NK-92 (cell line): Measurements from ENCODE around the gene CD44.

Experiments used
- DNase-seq: peaks from one replicate; lab custom pipeline; 2025; ENCODE audit not compliant: unreplicated experiment; lab: John Stamatoyannopoulos, UW

Gene CD44

DNA sequence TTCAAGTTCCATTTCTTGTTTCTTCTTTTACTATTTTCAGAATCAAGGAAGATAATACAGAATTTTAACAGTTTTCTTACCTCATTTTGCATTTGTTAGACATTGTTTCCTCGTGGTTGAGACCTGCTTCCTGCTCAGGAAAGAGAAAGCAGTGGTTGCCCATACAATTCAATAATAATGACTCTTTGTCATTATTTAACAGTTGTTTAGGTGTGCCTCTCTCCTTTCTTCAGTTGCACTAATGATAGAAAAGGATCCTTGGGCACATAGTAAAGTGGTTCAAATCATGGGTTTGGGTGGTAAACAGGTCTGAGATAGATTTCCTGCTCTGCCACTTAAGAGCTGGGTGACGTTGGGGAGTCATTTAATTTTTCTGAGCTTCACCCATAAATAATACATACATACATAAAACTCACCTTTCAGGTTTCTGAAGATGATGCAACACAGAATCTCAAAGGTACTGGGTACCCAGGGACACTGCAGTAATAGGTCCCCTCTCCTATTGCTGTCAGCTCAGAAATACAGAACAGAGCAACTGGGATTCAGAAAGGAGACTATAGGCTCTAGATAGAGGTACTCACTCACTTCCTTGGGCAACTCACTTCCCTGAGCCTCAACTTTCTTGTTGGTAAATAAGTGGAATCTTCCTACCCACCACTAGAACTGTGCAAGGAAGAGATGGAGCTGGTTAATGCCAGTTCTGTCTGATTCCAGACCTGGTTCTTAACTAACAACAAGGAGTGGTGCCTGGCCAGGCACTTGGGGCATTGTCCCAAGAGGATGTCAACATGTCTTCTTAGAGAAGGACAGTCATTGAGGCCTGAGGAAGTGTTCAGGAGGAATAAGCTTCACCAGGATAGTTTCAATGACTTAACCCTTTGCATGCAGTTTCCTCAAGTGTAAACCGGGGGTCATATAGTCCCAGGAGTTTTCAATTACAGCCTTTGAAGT is 34.9 kb downstream of the CD44 start:
- no peak for DNase-seq

DNA sequence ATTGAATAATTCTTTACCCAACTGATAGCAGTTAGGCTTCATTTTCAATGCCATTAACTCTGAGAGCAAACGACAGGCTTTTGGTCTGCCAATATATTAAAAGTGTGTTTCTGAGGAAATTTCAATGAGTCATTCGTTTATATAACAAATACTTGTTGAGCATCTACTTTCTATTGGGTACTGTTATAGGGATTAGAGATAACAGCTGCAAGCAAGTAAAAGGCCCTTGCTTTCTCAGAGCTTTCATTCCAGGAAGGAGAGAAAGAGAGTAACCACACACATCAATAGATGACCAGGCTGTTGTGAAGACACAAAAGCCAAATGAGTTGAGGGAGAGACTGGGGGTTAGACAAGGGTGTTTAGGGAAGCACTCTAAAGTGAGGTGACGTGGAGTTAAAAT is 35.7 kb downstream of the CD44 start:
- no peak for DNase-seq

DNA sequence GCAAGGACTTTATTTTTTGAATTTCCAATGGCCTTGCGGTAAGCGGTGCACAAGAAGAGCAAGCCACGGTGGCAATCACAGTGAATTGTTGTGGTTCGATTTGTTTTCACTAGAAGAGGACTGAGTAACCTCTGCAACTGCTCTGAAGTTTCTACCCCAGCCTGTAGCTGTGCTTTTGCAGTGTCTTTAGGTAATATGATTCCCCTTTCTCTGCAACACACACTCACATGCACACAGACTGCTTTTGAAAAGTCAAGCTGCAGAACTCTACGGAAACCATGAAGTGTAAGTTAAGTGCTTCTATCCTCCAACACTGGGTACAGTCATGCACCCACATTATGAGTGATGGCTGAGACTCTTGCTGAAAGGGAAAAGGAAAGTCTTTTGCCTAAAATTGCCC is 38.4 kb downstream of the CD44 start:
- no peak for DNase-seq

DNA sequence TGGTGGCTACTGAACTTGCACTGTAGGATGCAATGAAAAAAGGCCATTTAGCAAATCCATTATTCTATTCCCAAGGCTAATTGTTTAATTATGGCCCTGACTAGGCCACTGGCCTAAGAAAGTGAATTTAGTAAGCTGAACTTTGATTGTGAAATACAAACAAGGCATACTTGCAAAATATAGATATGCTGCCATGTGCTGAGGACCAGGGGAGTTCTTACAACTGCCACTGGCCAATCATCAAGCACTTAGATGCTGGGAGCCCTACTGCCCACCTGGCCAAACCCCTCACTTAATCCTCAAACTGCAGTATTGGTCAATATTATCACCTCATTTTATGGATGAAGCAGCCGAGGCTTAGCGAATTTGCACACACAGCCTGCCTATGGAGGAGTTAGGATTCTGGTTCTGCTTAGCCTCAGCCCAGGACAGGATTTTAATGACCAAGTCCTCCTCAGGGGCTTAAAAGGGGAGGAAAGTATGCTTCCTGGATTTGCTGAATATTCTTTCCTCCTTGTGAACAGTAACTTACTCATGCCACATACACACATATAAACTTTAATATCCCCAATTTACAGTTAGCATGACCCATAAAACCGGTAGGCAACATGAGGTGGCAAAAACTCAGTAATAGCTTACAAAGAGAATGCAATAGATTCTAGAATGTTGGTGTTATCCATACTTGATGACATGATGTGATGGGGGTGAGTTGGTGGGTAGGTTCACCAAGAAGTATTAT is 39.3 kb downstream of the CD44 start:
- no peak for DNase-seq

DNA sequence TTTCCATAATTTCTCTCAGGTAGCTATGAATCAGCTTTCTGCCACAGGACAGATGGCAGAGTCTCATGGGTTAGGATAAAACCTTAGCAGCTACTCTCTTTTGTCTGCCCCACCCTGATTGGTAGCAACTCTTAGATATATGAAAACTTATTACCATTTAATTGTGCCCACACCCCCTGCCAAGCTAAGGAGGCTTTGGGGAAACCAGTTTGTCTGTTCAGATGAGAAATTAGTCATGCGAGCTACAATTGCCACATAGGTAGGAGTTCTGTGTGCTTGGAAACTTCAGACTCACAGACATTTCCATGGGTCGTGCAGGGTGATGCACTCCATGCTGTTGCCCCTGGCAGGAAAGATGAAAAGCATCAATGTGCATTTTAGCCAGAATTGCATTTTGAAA is 39.9 kb downstream of the CD44 start:
- no peak for DNase-seq

DNA sequence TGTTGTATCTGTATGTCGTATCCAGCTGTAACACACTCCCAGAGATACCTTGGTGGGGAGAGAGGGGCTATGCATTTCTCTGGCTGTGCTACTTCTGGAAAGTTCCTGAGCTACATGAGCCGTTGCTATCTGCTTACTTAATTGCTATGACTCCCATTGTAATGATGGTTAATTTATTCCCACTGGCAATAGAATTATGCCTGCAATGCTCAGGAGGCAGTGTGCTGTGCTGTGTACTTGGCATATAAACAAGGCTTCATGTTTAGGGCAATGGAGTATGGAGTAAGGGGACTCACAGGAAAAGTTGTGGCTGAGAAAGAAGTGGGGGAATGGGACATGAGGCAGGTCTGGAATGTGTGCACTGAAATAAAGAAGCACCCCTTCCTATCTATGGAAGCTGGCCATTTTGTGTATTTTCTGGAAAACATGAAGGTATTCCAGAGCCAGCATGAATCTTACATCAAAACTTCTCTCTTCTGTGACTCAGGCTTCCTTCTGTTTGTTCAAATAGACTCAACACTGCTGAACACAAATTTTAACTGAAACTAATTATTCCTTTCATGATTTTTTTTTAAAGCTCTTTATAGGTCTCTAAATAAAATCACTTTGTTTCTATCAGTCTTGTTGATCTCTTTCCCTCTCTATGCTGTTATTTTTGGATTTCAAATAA is 40.6 kb downstream of the CD44 start:
- no peak for DNase-seq

DNA sequence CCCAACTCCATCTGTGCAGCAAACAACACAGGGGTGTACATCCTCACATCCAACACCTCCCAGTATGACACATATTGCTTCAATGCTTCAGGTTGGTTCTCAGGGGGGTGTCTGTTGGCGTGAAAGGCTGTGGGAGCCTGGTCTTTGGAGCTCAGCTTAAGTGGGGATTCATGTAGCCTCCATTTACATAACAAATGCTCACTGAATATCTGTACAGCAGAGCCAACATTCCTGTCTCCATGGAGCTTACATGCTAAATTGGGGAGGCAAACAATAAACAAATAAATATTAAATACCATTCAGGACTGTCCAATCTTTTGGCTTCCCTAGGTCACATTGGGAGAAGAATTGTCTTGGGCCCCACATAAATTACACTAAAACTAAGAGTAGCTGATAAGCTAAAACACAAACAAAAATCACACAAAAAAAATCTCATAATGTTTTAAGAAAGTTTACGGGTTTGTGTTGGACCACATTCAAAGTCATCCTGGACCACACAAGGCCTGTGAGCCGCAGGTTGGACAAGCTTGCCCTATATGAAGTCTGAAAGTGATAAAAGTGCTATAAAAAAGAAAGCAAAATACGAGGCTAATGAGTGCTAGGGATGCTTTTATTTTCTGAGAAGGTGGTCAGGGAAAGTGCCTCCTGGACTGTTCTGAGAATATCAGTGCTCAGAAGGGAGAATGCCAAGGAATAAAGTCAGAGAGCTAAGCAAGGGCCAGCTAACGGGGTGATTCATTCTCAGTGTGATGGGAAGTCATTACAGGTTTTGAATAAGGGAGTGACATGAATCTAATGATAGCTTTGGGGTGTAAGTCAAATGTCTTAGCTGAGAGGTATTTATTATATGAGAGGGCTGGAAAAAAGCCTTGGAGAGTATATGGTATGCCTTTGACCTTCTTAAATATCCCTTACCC is 41.6 kb downstream of the CD44 start:
- DNase-seq: no peak

DNA sequence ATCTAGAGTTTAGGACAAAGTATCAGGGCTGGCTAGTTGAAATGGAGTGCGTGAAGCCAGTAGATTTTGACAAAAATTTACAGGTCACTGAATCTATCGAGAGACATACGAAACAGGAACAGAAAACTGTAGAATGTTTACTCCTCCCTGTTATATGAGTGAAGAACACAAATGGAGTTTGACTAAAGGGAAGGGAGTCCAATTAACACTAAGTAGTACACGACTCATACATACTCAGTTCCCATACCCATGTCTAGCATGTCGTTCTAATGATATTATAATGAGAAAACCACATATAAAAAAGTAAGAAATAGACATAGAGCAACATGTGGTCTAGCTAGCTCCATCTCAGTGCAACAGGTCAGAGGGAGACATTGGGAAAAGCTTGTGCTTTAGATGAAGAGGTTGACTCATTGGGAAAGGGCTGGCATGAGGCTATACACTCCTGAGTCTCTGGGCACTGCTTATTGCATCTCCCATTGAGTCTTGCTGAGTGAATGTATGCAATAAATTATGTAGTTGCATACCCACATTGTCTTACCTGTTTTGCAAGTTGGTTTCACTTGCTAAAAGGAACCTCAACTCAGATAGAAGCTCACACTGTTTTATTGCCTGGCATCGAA is 43.5 kb downstream of the CD44 start:
- no peak for DNase-seq

DNA sequence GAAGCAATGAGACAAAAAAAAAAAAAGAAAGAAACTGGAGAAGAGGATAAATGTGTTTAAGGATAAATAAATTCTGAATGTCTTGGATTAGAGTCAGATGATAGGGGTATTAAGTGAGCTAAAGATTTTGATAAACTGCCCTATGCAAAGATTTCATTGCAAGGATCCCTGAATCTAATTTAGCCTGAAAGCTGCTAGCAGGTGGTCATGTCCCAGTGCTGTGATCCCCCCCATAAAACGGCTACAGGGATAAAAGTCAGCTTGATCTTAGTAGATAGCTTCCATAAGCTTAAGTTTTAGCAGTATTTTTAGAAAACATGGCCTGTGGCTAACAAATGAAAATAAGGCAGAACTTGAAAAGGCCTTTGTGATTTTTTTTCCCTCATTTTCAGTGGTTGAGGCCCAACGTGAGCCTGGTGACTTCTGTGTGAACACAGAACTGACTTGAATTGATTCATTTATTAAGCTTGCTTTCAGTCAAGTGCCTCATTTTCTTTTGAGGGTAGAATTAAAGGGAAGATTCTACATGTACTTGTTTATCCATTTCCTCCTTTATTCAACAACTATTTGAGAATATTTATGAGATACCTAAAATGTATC is 44.5 kb downstream of the CD44 start:
- no peak for DNase-seq

DNA sequence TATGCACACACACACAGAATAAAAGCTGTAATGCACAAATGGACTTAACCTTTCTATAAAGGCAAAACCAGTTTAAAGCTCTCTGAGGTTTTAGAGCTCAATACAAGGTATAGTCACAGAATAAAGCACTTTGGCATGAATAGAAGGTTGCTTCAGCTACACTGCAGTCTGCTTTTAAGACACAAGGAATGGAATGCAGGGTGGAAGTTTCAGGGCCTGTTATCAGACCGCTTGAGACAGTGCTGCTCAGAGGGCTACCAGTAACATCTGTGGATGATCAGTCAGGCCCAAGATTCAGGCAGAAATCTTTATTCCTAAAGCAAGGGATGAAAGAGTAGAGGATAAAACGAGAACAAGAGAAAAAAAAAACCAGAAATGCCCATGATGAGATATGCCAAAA is 46.7 kb downstream of the CD44 start:
- no peak for DNase-seq

DNA sequence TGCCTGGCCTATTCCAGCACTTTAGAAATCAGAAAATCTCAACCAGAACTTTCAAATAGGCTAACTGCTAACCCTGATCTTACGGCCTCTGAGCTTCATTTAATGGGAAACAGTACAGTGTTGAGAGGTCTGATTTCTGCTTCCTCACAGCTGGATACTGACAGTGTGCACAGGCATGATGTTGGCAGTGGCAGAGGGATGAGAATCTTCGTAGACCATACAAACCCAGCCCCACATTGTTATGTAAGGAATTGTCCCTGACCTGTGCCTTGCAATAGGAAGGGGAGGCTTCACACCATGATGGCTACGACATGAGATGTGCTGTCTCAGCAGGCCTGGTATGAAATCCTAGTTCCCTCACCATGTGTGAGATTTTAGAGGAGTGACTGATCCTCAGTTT is 49.0 kb downstream of the CD44 start:
- DNase-seq: no peak

DNA sequence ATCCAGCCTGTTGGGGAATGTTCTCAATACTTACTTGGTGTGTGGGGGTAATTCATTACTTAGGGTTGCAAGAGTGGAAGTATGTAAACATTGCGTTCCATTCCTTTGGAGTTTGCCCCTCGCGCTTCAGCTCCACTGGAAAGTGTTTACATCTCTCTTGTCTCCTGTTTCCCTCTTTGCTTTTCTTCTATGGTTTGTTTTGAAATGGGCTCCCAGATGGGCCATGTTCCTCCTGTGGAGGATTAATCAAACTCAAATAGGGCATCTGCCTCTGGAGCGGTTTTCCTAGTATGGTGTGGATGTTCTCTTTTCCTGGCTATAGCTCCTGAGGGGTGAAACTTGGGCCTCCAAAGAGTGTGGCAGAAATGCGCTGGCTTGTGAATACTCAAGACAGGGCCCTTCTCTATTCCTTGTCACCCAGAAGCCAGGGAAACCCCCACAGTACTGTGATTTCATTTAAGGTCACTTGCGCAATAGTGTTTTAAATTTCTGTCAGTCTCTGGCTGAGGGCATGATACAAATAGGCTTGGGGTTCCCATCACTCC is 51.9 kb downstream of the CD44 start:
- DNase-seq: no peak

DNA sequence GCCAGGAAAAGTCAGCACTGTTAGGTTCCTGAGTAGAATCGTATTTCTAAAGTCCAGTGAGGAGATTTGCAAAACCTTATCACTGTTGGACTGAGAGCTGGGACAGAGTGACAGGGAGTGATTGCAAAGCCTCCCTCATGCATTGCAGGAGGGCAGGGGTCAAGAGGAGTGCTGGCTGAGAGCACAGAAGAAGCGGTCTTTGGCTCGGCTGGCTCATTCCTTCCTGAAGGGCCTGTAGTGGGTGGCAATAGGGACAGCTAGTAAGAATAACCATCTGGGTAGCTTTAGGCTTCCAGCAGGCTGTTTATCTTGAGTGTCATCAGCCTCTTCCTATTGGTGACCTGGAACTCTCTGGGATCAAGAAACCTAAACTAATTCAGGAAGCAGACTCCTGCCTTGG is 53.4 kb downstream of the CD44 start:
- DNase-seq: no peak

DNA sequence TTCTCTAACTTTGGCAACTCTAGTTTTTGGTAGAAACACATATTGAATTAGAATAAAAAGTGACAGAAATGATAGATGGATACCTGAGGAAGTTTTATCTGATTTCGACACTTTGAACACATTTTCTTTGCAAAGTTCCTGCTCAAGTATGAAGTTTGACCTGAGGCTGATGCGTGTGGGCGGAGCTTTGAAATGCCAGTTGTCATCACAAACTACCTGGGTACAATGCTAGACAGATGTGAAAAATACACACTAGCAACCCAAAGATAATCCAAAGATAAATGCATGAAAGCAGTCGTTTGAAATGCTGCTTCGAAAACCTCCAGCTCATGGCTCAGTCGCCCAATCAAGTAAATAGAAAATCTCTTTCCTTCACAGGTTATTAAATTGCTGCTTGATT is 54.8 kb downstream of the CD44 start:
- no peak for DNase-seq

DNA sequence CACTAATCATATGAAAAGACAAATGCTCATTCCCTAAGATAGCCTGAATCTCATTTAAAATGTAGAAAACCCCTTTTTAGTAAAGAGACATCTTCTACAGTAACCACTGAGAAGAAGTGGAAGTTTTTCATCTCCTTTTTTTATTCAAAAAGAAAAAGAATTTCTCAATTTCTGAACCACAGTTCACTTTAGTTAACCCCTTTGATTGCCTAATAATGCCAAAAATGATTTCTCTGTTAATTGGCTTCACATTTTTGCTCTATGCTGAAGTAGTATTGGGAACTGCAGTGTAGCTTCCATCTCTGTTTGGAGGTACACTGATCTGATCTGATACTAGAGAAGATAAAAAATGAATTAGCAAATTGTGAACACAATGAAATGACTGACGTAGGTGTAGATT is 58.3 kb downstream of the CD44 start:
- DNase-seq: no peak

DNA sequence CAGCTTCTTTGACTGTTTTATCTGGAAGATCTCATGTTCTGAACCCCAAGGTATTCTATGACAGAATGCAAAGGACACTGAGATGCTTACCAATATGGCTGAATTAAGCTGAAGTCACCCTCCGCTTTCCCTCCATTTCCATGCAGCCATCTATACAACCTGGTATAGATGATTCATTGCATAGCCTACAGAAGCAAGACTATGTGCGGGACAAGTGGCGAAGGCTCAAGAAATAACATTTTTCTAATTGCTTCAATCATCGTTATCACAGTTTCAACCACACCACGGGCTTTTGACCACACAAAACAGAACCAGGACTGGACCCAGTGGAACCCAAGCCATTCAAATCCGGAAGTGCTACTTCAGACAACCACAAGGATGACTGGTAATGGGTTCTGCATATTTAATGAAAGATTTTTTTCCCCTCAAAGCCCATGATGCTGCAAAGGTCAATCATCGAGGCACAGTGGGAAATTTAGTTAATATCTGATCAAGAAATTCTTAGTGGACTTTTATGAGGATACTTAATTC is 61.9 kb downstream of the CD44 start:
- no peak for DNase-seq

DNA sequence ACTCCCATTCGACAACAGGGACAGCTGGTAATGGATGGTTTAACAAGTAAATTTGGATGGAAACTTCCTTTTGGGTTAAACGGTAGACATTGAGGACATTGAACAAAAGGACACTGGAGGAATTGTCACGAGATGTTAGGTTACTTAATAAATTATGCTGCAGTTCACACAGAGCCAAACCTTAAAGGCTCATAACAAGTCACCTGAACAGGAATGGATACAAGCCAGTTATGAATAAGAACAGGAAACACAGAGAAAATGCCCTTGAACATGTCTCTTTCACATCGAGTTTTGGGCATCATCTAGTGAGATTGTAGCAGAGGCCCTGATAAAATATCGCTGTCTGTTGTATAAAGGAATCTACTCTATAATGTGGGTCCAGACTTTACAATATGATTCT is 65.6 kb downstream of the CD44 start:
- no peak for DNase-seq

DNA sequence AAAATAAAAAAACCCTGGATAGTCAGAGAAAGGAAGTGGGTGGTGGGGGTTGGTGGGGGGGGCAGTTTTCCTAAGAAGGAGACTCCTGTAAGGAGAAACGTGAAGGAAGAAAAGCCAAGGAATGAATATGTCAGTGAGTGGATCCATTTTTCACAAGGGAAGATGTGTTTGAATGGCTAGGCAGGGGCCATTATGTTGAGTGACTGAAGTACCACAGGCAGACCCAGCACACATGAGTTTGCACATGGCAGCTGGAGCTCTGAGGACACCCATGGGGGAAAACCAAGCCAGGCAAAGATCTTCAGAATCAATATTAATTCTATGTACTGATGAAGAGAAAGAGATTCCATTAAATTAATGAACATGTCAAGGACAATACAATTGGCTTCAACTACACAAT is 67.6 kb downstream of the CD44 start:
- DNase-seq: no peak
